HepG2 (cell line): ENCODE measurements around the gene SHLD3. TPM values are rescaled to one million over a fixed set of nuclear protein-coding genes. Genes with fewer than 3 reads are reported as not detected.
A peak's percentile ranks its signal among the peaks of the same experiment; 100 is the strongest.

ENCODE experiments used
- CBX1 ChIP-seq: IDR thresholded peaks from one replicate; pipeline ENCODE4 v1.6.1; 2016; ENCODE audit warnings: antibody characterized with exemption, low read depth
- CCDC6 ChIP-seq: sonication (generic); formaldehyde crosslinking; IDR thresholded peaks from 2 replicates; pipeline ENCODE4 v1.8.1; 2022; ENCODE audit warnings: mild to moderate bottlenecking, missing genetic modification reagents, moderate library complexity
- DRAP1 ChIP-seq: IDR thresholded peaks from 2 replicates; pipeline ENCODE4 v1.6.1; 2016; ENCODE audit warnings: missing genetic modification reagents, missing compliant biosample characterization
- ERF ChIP-seq: IDR thresholded peaks from 2 replicates; pipeline ENCODE4 v1.6.1; 2018; ENCODE audit warnings: missing biosample characterization, missing genetic modification reagents
- GPN1 ChIP-seq: sonication (generic); formaldehyde crosslinking; IDR thresholded peaks from 2 replicates; pipeline ENCODE4 v1.5.1; 2020; ENCODE audit warnings: missing genetic modification reagents, borderline replicate concordance
- IKZF5 ChIP-seq: IDR thresholded peaks from 2 replicates; pipeline ENCODE4 v1.6.1; 2018; ENCODE audit warnings: missing genetic modification reagents, mild to moderate bottlenecking, missing compliant biosample characterization
- PAWR ChIP-seq: sonication (generic); formaldehyde crosslinking; IDR thresholded peaks from 2 replicates; pipeline ENCODE4 v1.4.0; 2020; ENCODE audit warnings: missing genetic modification reagents, mild to moderate bottlenecking, borderline replicate concordance
- RERE ChIP-seq: IDR thresholded peaks from 2 replicates; pipeline ENCODE4 v1.6.1; 2016; ENCODE audit warnings: low read depth, missing genetic modification reagents, missing compliant biosample characterization
- TGIF2 ChIP-seq: IDR thresholded peaks from 2 replicates; pipeline ENCODE4 v1.6.1; 2016; ENCODE audit warnings: control low read depth, missing compliant biosample characterization
- ZBTB10 ChIP-seq: sonication (generic); formaldehyde crosslinking; IDR thresholded peaks from 2 replicates; pipeline ENCODE4 v1.4.0; 2020; ENCODE audit warnings: missing genetic modification reagents, borderline replicate concordance
- ZHX1 ChIP-seq: sonication (generic); formaldehyde crosslinking; IDR thresholded peaks from 2 replicates; pipeline ENCODE4 v1.8.1; 2022; ENCODE audit warnings: low read depth, mild to moderate bottlenecking, missing genetic modification reagents
- ZNF598 ChIP-seq: sonication (generic); formaldehyde crosslinking; IDR thresholded peaks from 2 replicates; pipeline ENCODE4 v1.5.1; 2020; ENCODE audit warnings: mild to moderate bottlenecking, missing genetic modification reagents, borderline replicate concordance
- ZNF770 ChIP-seq: sonication (generic); formaldehyde crosslinking; IDR thresholded peaks from 2 replicates; pipeline ENCODE4 v1.5.0; 2020; ENCODE audit warnings: mild to moderate bottlenecking, missing genetic modification reagents
- ZSCAN29 ChIP-seq: sonication (generic); formaldehyde crosslinking; conservative IDR thresholded peaks from 2 replicates; pipeline ENCODE4 v1.4.0; 2020; ENCODE audit warnings: mild to moderate bottlenecking, missing genetic modification reagents
- polyA plus RNA-seq, 8 experiments: library from polyadenylated mRNA; depleted of rRNA in 3 of 8; stranded (reverse) in 7 of 8; unstranded in 1 of 8; fragments of >200 nt; fragmentation: Illumina TruSeq in 4 of 8; extraction: Trizol in 4 of 8; gene quantifications; 2 replicates each; pipeline versions ENCODE4 v1.2.1 to v1.2.3, GENCODE V29; 2011 to 2016; ENCODE audit warnings: low read depth in 4 of 8, missing spikeins in 1 of 8, mixed read lengths in 1 of 8; ENCODE audit not compliant: insufficient read depth in 1 of 8
- total RNA-seq, 5 experiments: library from RNA; depleted of rRNA; stranded (reverse); fragments of >200 nt; fragmentation: Illumina TruSeq; extraction: Trizol; gene quantifications; 2 replicates each; pipeline ENCODE4 v1.2.3, GENCODE V29; 2016; ENCODE audit warnings: low read depth in 1 of 5

SHLD3 gene
- total and polyA plus RNA-seq, 2 of the 13 experiments (the other 11 are each of a cell fraction or from before 2014, with no cell fraction given) = 3.6 to 6.8 TPM

- TF ChIP-seq RERE (CRISPR knock-in tag) = no peak
- TF ChIP-seq ZHX1 (CRISPR knock-in tag) = no peak
- TF ChIP-seq CBX1 = no peak
- peak; percentile 97 for TF ChIP-seq ZNF770
- TF ChIP-seq GPN1 (CRISPR knock-in tag) = no peak
- no peak for TF ChIP-seq ZNF598 (CRISPR knock-in tag)
- no peak for TF ChIP-seq DRAP1 (CRISPR knock-in tag)
- TF ChIP-seq ZBTB10 = no peak
- no peak for TF ChIP-seq ZSCAN29 (CRISPR knock-in tag)
- peak; percentile 47; the same call in 1 of the 2 replicates for TF ChIP-seq ERF (CRISPR knock-in tag)
- peak; percentile 76; the same call in 1 of the 2 replicates for TF ChIP-seq IKZF5 (CRISPR knock-in tag)
- TF ChIP-seq CCDC6 (CRISPR knock-in tag) = peak; percentile 41; the same call in 1 of the 2 replicates
- no peak for TF ChIP-seq TGIF2 (CRISPR knock-in tag)
- TF ChIP-seq PAWR (CRISPR knock-in tag) = no peak
These were observed 26.3 kb downstream of the SHLD3 start (continued) for GRCh38 chr5:65651144-65651543.
